BJ (cell line): ENCODE measurements around the gene SLC34A3. TPM values are rescaled to one million over a fixed set of nuclear protein-coding genes. Genes with fewer than 3 reads are reported as not detected.
A peak's percentile ranks its signal among the peaks of the same experiment; 100 is the strongest.

Source experiments
- CTCF ChIA-PET: fragments of 350-600 bp; formaldehyde crosslinking; extraction: SDS; loops from one replicate; lab custom pipeline; 2021; ENCODE audit warnings: antibody characterized with exemption, inconsistent platforms; lab: Yijun Ruan, JAX
- POLR2A ChIA-PET: fragments of 300-600 bp; sonication (Branson Sonifier 250); formaldehyde crosslinking; extraction: SDS; loops from one replicate; lab custom pipeline; 2021; ENCODE audit warnings: antibody characterized with exemption; lab: Charles Lee
- DNase-seq: peaks from one replicate; pipeline ENCODE4 v3.0.0-alpha.2; 2011; ENCODE audit warnings: low read depth
- H3K27me3 ChIP-seq: 2 replicates; pipeline ENCODE4 v1.6.0; 2011; ENCODE audit warnings: low read length; ENCODE audit not compliant: control insufficient read depth, insufficient read depth
- H3K36me3 ChIP-seq: 2 replicates; pipeline ENCODE4 v1.5.1; 2011; ENCODE audit warnings: low read length; ENCODE audit not compliant: control insufficient read depth, insufficient read depth
- H3K4me3 ChIP-seq: 2 replicates; pipeline ENCODE4 v1.5.1; 2011; ENCODE audit warnings: low read depth, mild to moderate bottlenecking, control low read depth, low read length
- polyA plus RNA-seq: library from polyadenylated mRNA; depleted of rRNA; stranded (reverse); fragments of >200 nt; gene quantifications from 2 replicates; pipeline ENCODE4 v1.2.3, GENCODE V29; 2011
- TF ChIP-seq, protein P1 (sequence below): IDR thresholded peaks from 2 replicates; pipeline ENCODE4 v1.5.1; 2011; ENCODE audit warnings: low read depth, mild to moderate bottlenecking, control low read depth, inconsistent platforms, low read length, moderate library complexity; ENCODE audit not compliant: insufficient read depth

Gene SLC34A3
- polyA plus RNA-seq, 1 experiment: not detected

DNA sequence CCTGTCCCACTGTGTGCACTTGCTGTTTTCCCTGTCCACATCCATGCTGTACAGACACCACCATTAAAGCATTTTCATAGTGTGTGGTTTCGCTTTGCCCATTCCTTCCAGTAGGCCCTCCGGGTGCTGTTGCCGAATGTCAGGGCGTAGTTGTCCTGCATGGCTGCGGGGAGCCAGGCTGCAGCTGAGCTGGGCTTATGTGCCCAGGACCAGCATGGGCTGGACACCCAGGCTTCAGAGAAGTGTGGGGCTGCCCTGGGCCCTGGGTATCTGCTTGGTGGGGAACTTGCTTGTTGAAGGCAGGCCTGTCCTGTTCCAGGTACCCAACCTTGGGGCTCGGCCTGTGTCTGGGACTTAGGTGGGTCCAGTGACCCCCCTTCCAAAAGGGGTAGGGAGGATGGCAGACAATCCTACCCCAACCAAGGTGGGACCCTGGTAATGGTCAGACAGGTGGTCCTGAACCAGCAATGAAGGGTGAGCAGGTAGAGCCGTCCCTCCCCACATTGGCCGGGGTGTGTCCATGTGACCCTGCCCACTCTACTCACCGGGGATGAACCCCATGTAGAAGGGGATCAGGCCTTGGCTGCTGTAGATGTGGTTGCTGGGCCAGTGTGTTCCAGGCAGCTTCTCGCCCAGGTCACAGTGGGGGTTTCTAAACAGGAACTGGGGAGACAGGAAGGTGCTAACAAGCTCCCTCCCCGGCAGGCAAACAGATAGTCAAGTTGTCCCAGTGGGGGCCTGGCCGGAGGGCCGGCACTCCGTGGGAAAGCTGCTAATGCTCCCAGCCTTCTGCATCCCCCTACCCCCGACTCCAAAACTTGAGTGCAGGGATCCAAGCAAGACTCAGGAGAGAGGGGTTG is 13.2 kb downstream of the SLC34A3 start:
- CTCF ChIA-PET: interaction anchor here (1.3 to 2.5 kb wide), 5 partner anchors 7 to 180 kb away, joined by 3 to 10 read pairs (median 5); partner anchors contain the start of genes RNF224 and STPG3
- Histone ChIP-seq H3K36me3 (peaks cover 11% of the 10 kb centered on the region), H3K4me3 (no peak overlapping the region), H3K27me3 (no peaks in the 10 kb centered on the region)
- POLR2A ChIA-PET: interaction anchor here (0.9 kb wide), 1 partner anchor 11 kb away, joined by 3 read pairs; the partner anchor contains the start of gene NELFB
- no peak for DNase-seq
- TF ChIP-seq, protein P1, sequence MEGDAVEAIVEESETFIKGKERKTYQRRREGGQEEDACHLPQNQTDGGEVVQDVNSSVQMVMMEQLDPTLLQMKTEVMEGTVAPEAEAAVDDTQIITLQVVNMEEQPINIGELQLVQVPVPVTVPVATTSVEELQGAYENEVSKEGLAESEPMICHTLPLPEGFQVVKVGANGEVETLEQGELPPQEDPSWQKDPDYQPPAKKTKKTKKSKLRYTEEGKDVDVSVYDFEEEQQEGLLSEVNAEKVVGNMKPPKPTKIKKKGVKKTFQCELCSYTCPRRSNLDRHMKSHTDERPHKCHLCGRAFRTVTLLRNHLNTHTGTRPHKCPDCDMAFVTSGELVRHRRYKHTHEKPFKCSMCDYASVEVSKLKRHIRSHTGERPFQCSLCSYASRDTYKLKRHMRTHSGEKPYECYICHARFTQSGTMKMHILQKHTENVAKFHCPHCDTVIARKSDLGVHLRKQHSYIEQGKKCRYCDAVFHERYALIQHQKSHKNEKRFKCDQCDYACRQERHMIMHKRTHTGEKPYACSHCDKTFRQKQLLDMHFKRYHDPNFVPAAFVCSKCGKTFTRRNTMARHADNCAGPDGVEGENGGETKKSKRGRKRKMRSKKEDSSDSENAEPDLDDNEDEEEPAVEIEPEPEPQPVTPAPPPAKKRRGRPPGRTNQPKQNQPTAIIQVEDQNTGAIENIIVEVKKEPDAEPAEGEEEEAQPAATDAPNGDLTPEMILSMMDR: 0 out of 2 replicates have a peak, but pooled peaks have one; percentile 7

DNA sequence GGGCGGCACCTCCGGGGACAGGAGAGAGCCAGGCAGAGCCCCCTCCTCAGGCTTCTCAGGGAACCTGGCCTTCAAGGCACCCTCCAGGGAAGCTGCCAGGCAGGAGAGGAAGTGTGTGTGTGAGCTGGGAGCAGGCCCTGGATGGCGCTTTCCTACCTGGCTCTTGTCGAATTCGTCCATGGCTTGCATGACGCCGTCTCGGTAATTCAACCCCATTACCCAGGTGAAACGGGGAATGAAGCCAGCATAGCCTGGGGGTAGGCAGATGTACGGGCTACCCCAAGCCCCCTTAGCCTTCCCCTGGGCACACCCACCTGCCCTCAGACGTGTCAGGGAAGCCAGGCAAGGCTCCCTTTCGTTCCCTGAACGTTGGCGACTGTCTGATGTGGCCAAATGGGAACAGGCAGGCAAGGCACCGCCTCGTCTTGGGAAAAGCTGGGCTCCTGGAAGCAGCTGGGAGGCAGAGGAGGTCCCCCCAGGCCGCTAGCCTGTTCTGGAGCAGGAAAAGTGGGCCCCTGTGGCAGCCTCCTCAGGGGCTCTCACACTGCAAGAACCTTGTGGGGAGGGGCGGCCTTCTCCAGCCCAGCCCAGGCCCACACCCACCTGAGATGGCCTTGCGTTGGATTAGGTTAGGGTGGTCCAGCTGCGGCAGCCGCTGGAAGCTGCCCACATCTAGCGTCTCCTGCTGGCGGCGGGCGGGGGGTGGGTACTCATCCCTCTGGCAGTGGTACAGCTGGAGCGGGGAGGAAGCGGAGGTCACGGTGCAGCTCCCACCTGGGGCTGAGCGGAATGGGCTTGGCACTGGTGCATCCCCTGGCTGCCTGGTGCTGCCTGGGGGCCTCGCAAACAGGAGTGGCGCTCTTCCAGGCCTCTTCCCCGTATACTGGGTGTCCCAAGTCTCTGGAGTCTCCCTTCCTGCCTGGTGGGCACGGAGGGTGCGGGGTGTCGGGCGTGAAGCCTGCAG is 14.1 kb downstream of the SLC34A3 start:
- TF ChIP-seq, protein P1: no peak
- no peak overlapping the region for H3K4me3 ChIP-seq
- ChIA-PET CTCF (interaction anchor here (0.6 to 2.5 kb wide), 4 partner anchors 8 to 181 kb away, joined by 3 to 10 read pairs (median 4); no protein-coding TSS in a partner anchor), POLR2A (interaction anchor here (0.9 kb wide), 1 partner anchor 10 kb away, joined by 3 read pairs; the partner anchor contains the start of gene NELFB)
- no peaks in the 10 kb centered on the region; the same call in 1 of the 2 replicates for H3K27me3 ChIP-seq
- DNase-seq: no peak
- H3K36me3 ChIP-seq: peaks cover 11% of the 10 kb centered on the region

DNA sequence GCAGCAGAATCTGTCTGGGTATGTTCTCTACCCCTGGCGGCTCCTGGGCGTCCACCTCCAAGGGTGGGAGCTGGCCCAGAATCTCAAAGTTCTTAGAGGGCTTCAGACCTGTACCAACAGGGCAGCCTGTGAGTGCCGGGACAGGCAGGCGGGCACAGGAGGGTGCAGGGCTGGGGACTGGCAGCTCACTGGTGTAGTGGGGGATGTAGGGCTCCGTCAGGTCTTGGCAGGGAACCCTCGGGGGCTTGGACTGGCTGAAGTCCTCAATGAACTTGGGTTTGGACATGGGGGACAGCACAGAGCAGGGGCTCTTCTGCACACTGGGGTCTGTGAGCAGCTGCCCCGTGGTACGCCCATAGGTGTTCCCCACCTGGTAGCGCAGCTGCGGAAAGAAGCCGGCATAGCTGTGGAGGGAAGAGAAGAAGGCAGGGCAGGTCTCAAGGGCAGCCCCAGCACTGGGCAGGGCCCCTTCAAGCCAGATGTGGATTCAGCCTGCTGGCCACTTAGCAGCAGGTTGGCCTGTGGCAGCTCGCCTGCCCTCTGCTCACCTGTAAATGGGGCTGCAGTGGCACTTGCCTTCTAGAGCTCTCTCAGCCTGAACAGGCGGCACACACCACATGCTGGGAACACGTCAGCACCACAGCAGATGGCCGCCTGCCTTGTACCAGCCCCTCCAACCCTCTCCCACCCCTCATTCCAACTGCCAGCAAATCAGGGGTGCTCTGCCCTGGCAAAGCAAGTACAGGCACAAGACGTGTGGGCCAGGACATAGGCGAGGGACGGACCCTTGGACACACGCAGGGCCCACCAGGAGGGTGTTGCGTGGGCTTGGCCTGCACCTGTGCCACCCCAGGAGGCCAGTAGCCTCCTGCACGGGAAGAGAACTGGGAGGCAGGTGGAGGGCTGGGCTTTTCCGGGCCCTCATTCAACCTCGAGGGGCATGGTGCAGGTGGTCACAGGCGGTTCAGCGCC is 15.0 kb downstream of the SLC34A3 start:
- H3K4me3 ChIP-seq: no peak overlapping the region
- DNase-seq: no peak
- TF ChIP-seq, protein P1: no peak
- peaks cover 11% of the 10 kb centered on the region for H3K36me3 ChIP-seq
- CTCF ChIA-PET: interaction anchor here (0.6 to 2.5 kb wide), 2 partner anchors 9 to 125 kb away, joined by 3 to 10 read pairs; no protein-coding TSS in a partner anchor
- H3K27me3 ChIP-seq: no peaks in the 10 kb centered on the region; the same call in 1 of the 2 replicates
- POLR2A ChIA-PET: no interaction called here

DNA sequence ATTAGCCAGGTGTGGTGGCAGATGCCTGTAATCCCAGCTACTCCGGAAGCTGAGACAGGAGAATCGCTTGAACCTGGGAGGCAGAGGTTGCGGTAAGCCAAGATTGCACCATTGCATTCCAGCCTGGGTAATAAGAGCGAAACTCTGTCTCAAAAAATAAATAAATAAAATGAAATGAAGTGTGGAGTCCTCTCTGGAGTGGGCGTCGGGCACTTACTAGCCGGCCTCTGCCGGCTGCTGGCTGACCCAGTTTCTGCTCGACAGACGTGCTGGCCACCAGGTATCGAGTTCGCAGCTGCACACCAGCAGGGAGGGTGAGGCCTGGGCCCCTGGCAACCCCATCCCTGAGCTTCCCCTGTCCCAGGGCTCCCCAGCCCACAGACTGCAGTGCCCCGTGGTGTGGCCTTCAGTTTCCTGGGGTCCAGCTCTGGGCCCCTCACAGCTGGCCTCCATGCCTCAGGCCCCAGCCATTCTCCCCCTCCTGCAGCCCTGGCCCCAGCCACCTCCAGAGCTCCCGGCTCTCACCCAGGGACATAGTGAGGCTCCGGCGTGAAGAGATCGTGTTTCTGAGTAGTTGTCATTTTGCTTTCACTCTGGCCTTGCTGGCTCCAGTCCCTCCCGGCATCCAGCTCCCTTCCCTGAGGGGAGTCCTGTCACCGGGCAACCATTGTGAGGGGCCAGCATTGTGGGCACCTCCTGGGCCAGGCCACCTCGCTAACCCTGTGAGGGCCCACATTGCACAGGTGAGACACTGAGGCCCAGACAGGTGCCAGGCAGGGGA is 16.6 kb downstream of the SLC34A3 start:
- DNase-seq: no peak
- TF ChIP-seq, protein P1: no peak
- ChIA-PET CTCF (interaction anchor here (0.7 to 3.5 kb wide), 3 partner anchors 11 to 212 kb away, joined by 3 to 14 read pairs (median 4); no protein-coding TSS in a partner anchor), POLR2A (no interaction called here)
- H3K27me3 ChIP-seq: no peaks in the 10 kb centered on the region; the same call in 1 of the 2 replicates
- H3K4me3 ChIP-seq: no peak overlapping the region
- peaks cover 11% of the 10 kb centered on the region for H3K36me3 ChIP-seq
